Nephron (organoid): ENCODE data around the gene KCNS3.
A peak's percentile ranks its signal among the peaks of the same experiment; 100 is the strongest.

Experiments used
- H3K27ac Mint-ChIP-seq, 3 experiments: 2 replicates each; pipeline ENCODE4 v1.8.0; 2020; ENCODE audit warnings: mixed read lengths in 3 of 3, mild to moderate bottlenecking in 2 of 3, moderate library complexity in 1 of 3
- H3K27me3 Mint-ChIP-seq: 2 replicates; pipeline ENCODE4 v1.8.0; 2021; ENCODE audit warnings: low read depth, mild to moderate bottlenecking, moderate library complexity, mixed read lengths
- H3K36me3 Mint-ChIP-seq: 2 replicates; pipeline ENCODE4 v1.8.0; 2020; ENCODE audit warnings: low read depth, mixed read lengths
- H3K4me1 Mint-ChIP-seq: 2 replicates; pipeline ENCODE4 v1.8.0; 2020; ENCODE audit warnings: mixed read lengths
- H3K4me3 Mint-ChIP-seq, 3 experiments: 2 replicates each; pipeline ENCODE4 v1.8.0; 2020; ENCODE audit warnings: mild to moderate bottlenecking in 3 of 3, mixed read lengths in 3 of 3, moderate library complexity in 2 of 3
- H3K9me3 Mint-ChIP-seq: 2 replicates; pipeline ENCODE4 v1.8.0; 2020; ENCODE audit warnings: mixed read lengths
- TF ChIP-seq, protein P1 (sequence below), 3 experiments: fragments of 200-600 bp; sonication (generic); IDR thresholded peaks; one replicate each; pipeline ENCODE4 v1.5.0; 2021; ENCODE audit warnings: antibody characterized with exemption in 3 of 3; ENCODE audit not compliant: unreplicated experiment in 3 of 3

The KCNS3 gene

DNA sequence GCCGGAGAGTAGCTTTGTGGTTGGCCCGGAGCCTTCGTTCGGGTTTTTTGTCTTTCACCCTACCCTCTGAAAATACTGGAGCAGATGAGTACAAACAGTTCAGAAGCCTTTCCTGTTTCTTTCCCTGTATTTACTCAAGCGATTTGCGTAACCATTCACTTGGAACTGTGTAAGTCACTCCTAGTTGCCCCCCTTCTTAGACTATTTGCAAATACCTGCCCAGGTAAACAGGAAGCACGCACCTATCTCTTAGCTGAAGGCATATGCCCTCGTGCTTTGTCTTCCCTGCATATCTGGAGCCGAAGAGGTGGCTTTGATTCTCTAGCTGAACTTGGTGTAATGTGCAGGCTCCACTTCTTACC is 1.4 kb downstream of the KCNS3 start:
- H3K4me3 Mint-ChIP-seq, result peak overlapping the region; percentile 80 to 87 (median 87)
- H3K27ac Mint-ChIP-seq, result no peak overlapping the region
- peaks cover 9% of the 10 kb centered on the region for H3K4me1 Mint-ChIP-seq
- TF ChIP-seq, protein P1, sequence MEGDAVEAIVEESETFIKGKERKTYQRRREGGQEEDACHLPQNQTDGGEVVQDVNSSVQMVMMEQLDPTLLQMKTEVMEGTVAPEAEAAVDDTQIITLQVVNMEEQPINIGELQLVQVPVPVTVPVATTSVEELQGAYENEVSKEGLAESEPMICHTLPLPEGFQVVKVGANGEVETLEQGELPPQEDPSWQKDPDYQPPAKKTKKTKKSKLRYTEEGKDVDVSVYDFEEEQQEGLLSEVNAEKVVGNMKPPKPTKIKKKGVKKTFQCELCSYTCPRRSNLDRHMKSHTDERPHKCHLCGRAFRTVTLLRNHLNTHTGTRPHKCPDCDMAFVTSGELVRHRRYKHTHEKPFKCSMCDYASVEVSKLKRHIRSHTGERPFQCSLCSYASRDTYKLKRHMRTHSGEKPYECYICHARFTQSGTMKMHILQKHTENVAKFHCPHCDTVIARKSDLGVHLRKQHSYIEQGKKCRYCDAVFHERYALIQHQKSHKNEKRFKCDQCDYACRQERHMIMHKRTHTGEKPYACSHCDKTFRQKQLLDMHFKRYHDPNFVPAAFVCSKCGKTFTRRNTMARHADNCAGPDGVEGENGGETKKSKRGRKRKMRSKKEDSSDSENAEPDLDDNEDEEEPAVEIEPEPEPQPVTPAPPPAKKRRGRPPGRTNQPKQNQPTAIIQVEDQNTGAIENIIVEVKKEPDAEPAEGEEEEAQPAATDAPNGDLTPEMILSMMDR (IDR thresholded peaks at IDR 0.05; ENCODE audit: unreplicated experiment in 3 of 3), result no peak
- peaks cover 78% of the 10 kb centered on the region for H3K27me3 Mint-ChIP-seq
- H3K9me3 Mint-ChIP-seq, result no peaks in the 10 kb centered on the region
- H3K36me3 Mint-ChIP-seq, result no peaks in the 10 kb centered on the region

DNA sequence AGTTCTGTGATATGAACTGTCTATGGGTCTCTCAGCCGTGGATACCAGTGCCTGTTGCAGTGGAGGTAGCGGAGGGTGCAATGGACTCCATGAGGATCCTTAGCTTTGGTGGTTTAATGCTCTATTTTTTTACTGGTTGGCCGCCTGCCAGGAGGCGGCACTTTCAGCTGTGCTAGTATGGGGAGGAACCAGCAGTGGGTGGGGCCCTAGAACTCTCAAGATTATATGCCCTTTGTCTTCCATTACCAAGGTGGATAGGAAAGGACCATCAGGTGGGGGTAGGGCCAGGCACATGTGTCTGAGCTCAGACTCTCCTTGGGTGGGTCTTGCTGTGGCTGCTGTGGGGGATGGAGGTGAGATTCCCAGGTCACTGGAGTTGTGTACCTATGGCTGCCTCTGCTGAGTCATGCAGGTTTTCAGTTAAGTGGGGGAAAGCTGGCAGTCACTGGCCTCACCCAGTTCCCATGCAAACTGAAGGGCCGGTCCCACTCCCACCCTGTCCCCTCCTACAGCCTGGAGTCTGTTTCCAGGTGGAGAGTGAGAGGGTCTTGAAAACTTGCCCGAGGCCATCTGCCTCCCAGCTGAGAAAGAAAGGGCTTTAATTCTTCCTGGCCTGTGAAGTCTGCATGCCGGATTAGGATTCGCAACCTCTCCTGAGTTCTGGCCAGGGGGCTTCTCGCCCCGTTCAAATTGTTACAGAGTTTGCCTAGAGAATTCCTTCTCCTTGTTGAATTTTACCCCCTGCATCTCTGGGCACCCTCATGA is 14.5 kb downstream of the KCNS3 start:
- H3K4me3 Mint-ChIP-seq, result no peak overlapping the region
- TF ChIP-seq, protein P1 (IDR thresholded peaks at IDR 0.05; ENCODE audit: unreplicated experiment in 3 of 3), result no peak
- no peaks in the 10 kb centered on the region for H3K4me1 Mint-ChIP-seq
- H3K27ac Mint-ChIP-seq, result no peak overlapping the region
- no peaks in the 10 kb centered on the region for H3K27me3 Mint-ChIP-seq
- H3K36me3 Mint-ChIP-seq, result no peaks in the 10 kb centered on the region
- peaks cover 40% of the 10 kb centered on the region for H3K9me3 Mint-ChIP-seq

DNA sequence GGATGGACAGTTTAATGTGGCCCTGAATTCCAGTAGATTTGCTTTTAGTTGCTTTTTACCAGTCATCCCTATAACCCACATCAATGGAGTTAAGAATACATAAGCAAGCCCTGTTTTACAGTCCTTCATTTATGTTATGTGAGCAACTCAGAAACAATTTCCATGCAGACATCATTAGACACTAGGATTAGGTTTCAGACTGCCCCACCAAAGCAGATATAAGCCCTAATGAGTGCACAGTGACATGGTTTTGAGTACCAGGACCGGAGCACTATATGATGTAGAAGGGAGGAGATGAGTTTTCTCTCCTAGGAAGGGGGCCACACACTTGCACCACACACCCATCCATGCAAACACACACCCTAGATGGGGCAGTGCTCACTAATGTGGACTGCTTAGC is 15.5 kb downstream of the KCNS3 start:
- peaks cover 35% of the 10 kb centered on the region for H3K9me3 Mint-ChIP-seq
- no peak overlapping the region for H3K27ac Mint-ChIP-seq
- no peak overlapping the region for H3K4me3 Mint-ChIP-seq
- TF ChIP-seq, protein P1 (IDR thresholded peaks at IDR 0.05; ENCODE audit: unreplicated experiment in 3 of 3), result no peak
- no peaks in the 10 kb centered on the region for H3K4me1 Mint-ChIP-seq
- H3K27me3 Mint-ChIP-seq, result no peaks in the 10 kb centered on the region
- no peaks in the 10 kb centered on the region for H3K36me3 Mint-ChIP-seq

DNA sequence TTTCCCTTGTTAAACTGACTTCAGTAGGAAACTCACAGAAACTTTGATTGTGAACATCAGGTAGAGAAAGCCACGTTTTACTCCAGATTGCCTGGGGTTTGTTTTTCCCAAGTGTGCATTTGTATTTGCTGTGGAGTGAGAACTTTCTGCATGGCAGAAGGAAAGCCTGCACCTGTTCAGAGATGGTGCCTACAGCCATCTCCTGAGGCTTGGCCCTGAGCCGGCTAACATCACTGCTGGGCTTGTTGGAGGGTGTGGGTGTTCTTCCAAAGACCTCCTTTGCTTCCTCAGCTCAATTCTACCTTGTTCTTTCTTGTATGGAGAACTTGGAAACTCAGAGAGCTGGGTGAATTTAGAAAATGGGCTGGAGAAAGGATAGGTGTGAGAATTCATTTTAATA is 16.1 kb downstream of the KCNS3 start:
- Mint-ChIP-seq H3K36me3 (no peaks in the 10 kb centered on the region), H3K27me3 (no peaks in the 10 kb centered on the region), H3K27ac (no peak overlapping the region), H3K4me1 (no peaks in the 10 kb centered on the region), H3K4me3 (no peak overlapping the region), H3K9me3 (peaks cover 31% of the 10 kb centered on the region)
- TF ChIP-seq, protein P1 (IDR thresholded peaks at IDR 0.05; ENCODE audit: unreplicated experiment in 3 of 3), result no peak

DNA sequence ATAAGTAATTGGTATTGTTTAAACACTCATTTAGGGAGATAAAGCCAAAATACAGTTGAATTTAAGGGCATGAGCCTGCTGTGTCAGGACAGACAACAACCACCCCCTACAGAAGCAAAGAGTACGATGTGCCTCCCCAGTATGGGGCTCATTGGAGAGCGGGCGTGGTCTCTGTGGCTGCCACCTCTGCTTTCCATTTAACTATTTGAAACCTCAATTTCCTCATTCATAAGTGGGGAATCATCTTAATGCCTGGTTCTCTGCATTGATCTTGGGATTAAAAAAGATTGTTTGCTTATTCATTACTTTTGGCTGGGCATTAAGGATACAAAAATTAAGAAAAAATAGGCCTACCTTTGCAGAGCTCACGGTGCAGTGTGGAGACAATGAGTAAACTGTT is 21.4 kb downstream of the KCNS3 start:
- TF ChIP-seq, protein P1 (IDR thresholded peaks at IDR 0.05; ENCODE audit: unreplicated experiment in 3 of 3), result no peak
- Mint-ChIP-seq H3K27me3 (no peaks in the 10 kb centered on the region), H3K27ac (no peak overlapping the region), H3K9me3 (peaks cover 6% of the 10 kb centered on the region), H3K36me3 (no peaks in the 10 kb centered on the region), H3K4me1 (no peaks in the 10 kb centered on the region), H3K4me3 (no peak overlapping the region)

DNA sequence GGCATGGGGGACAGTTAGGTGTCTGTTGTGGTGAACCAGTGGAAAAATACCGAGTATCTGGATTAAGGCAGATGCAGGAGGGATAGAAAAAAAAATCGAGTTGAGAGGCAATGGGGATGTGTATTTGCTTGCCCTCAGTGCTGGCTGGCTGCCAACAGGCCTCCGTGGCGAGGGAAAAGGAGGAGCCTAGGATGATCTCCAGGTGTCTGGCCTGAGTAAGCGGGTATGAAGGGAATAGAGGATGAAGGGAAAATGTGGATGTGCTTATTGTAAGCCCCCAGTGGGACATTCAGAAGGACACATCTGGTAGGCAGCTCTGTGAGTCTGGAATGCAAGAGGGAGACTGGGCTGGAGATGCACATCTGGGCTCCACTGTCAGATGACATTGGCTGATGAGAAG is 22.8 kb downstream of the KCNS3 start:
- Mint-ChIP-seq H3K4me1 (no peaks in the 10 kb centered on the region), H3K36me3 (no peaks in the 10 kb centered on the region), H3K4me3 (no peak overlapping the region), H3K27ac (no peak overlapping the region), H3K9me3 (peaks cover 6% of the 10 kb centered on the region), H3K27me3 (no peaks in the 10 kb centered on the region)
- TF ChIP-seq, protein P1 (IDR thresholded peaks at IDR 0.05; ENCODE audit: unreplicated experiment in 3 of 3), result no peak
